Body of pancreas (tissue), 4 donors: ENCODE measurements around the gene BDKRB1.

ENCODE experiments used
- POLR2A ChIP-seq, 3 donors: fragments of 450-650 bp; IDR thresholded peaks; one replicate each; pipeline ENCODE4 v1.6.1; 2016; ENCODE audit warnings: antibody characterized with exemption in 3 of 3, mild to moderate bottlenecking in 2 of 3
- TF ChIP-seq, protein P1 (sequence below), 7 experiments: fragments of 450-650 bp in 4 of 7; fragments of 200-600 bp in 3 of 7; sonication (generic) in 3 of 7; IDR thresholded peaks; one replicate each; pipeline ENCODE4 v1.5.1; 2016 to 2019; ENCODE audit warnings: antibody characterized with exemption in 7 of 7

DNA sequence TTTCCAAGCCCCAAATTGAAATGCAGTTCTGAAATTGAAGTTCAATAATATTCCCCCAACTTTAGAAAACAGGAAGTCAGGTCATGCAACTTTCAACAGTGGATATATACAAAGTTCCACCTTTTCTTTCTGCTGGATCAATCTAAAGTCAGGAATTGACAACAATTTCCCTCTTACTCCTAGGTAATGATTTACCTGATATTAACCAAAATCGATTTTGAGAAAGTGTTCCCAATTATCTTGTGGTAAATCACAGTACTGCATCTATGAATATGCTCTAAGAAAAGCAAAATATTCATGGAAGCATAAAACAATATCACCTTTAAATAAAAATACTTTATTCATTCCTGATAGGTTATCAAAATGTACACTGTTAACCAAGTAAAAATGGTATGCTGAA is 28.4 kb downstream of the BDKRB1 start:
- TF ChIP-seq, protein P1, sequence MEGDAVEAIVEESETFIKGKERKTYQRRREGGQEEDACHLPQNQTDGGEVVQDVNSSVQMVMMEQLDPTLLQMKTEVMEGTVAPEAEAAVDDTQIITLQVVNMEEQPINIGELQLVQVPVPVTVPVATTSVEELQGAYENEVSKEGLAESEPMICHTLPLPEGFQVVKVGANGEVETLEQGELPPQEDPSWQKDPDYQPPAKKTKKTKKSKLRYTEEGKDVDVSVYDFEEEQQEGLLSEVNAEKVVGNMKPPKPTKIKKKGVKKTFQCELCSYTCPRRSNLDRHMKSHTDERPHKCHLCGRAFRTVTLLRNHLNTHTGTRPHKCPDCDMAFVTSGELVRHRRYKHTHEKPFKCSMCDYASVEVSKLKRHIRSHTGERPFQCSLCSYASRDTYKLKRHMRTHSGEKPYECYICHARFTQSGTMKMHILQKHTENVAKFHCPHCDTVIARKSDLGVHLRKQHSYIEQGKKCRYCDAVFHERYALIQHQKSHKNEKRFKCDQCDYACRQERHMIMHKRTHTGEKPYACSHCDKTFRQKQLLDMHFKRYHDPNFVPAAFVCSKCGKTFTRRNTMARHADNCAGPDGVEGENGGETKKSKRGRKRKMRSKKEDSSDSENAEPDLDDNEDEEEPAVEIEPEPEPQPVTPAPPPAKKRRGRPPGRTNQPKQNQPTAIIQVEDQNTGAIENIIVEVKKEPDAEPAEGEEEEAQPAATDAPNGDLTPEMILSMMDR (IDR thresholded peaks at IDR 0.05), result peak in 5 of 7 experiments; percentile 26 to 46 (median 32)
- TF ChIP-seq POLR2A (IDR thresholded peaks at IDR 0.05), result no peak
